ENCODE measurements around the gene PROC. TPM values are rescaled to one million over a fixed set of nuclear protein-coding genes. Genes with fewer than 3 reads are reported as not detected.

PROC gene
- total RNA-seq, 1 donor from 2014 or later = not detected

GRCh38 chr2:127414638-127415592 lies 3.3 kb upstream of the PROC start:
- H3K27ac Mint-ChIP-seq (ENCODE audit: unreplicated experiment) = no peak overlapping the region
- H3K4me1 Mint-ChIP-seq (ENCODE audit: unreplicated experiment) = no peaks in the 10 kb centered on the region
- H3K4me3 Mint-ChIP-seq (ENCODE audit: unreplicated experiment) = no peak overlapping the region
- peaks cover 11% of the 10 kb centered on the region for H3K27me3 Mint-ChIP-seq (ENCODE audit: unreplicated experiment)
- H3K36me3 Mint-ChIP-seq (ENCODE audit: low read depth, unreplicated experiment) = no peaks in the 10 kb centered on the region
- no peak for TF ChIP-seq CTCF (IDR thresholded peaks at IDR 0.05; ENCODE audit: unreplicated experiment)
- no peak for DNase-seq (ENCODE audit: low spot score)
- H3K9me3 Mint-ChIP-seq (ENCODE audit: unreplicated experiment) = no peaks in the 10 kb centered on the region

- Mint-ChIP-seq H3K9me3 (ENCODE audit: unreplicated experiment) (no peaks in the 10 kb centered on the region), H3K27ac (ENCODE audit: unreplicated experiment) (no peak overlapping the region), H3K4me3 (ENCODE audit: unreplicated experiment) (no peak overlapping the region), H3K36me3 (ENCODE audit: low read depth, unreplicated experiment) (no peaks in the 10 kb centered on the region), H3K27me3 (ENCODE audit: unreplicated experiment) (peaks cover 11% of the 10 kb centered on the region), H3K4me1 (ENCODE audit: unreplicated experiment) (no peaks in the 10 kb centered on the region)
- peak; percentile 77 for DNase-seq (ENCODE audit: low spot score)
- TF ChIP-seq CTCF (IDR thresholded peaks at IDR 0.05; ENCODE audit: unreplicated experiment) = peak; percentile 73
Measured at GRCh38 chr2:127415593-127416505, 2.4 kb upstream of the PROC start.

GRCh38 chr2:127416506-127417001 lies 1.7 kb upstream of the PROC start:
- peaks cover 14% of the 10 kb centered on the region for H3K27me3 Mint-ChIP-seq (ENCODE audit: unreplicated experiment)
- no peaks in the 10 kb centered on the region for H3K36me3 Mint-ChIP-seq (ENCODE audit: low read depth, unreplicated experiment)
- H3K4me1 Mint-ChIP-seq (ENCODE audit: unreplicated experiment) = no peaks in the 10 kb centered on the region
- H3K9me3 Mint-ChIP-seq (ENCODE audit: unreplicated experiment) = no peaks in the 10 kb centered on the region
- H3K4me3 Mint-ChIP-seq (ENCODE audit: unreplicated experiment) = peak overlapping the region; percentile 63
- DNase-seq (ENCODE audit: low spot score) = no peak
- H3K27ac Mint-ChIP-seq (ENCODE audit: unreplicated experiment) = no peak overlapping the region
- no peak for TF ChIP-seq CTCF (IDR thresholded peaks at IDR 0.05; ENCODE audit: unreplicated experiment)

- DNase-seq (ENCODE audit: low spot score) = no peak
- H3K36me3 Mint-ChIP-seq (ENCODE audit: low read depth, unreplicated experiment) = no peaks in the 10 kb centered on the region
- H3K4me1 Mint-ChIP-seq (ENCODE audit: unreplicated experiment) = no peaks in the 10 kb centered on the region
- peaks cover 19% of the 10 kb centered on the region for H3K27me3 Mint-ChIP-seq (ENCODE audit: unreplicated experiment)
- no peak for TF ChIP-seq CTCF (IDR thresholded peaks at IDR 0.05; ENCODE audit: unreplicated experiment)
- H3K9me3 Mint-ChIP-seq (ENCODE audit: unreplicated experiment) = no peaks in the 10 kb centered on the region
- H3K4me3 Mint-ChIP-seq (ENCODE audit: unreplicated experiment) = no peak overlapping the region
- H3K27ac Mint-ChIP-seq (ENCODE audit: unreplicated experiment) = no peak overlapping the region
Measured at GRCh38 chr2:127417406-127417805, 821 bp upstream of the PROC start.
